ENCODE measurements around the gene HSF2.

DNA sequence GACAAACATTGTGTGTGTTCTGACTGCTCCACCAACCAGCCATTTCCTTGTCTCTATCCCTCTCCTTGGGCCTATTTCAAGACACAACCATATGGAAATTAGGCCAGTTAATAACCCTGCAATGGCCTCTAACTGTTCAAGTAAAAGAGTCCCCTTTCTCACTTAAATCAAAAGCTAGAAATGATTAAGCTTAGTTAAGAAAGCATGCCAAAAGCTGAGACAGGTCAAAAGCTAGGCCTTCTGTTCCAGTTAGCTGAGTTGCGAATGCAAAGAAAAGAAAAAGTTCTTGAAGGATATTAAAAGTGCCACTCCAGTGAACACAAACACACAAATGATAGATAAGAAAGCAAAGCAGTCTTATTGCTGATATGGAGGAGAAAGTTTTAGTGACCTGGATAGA is 49.6 kb downstream of the HSF2 start:
- TF ChIP-seq, protein P1, sequence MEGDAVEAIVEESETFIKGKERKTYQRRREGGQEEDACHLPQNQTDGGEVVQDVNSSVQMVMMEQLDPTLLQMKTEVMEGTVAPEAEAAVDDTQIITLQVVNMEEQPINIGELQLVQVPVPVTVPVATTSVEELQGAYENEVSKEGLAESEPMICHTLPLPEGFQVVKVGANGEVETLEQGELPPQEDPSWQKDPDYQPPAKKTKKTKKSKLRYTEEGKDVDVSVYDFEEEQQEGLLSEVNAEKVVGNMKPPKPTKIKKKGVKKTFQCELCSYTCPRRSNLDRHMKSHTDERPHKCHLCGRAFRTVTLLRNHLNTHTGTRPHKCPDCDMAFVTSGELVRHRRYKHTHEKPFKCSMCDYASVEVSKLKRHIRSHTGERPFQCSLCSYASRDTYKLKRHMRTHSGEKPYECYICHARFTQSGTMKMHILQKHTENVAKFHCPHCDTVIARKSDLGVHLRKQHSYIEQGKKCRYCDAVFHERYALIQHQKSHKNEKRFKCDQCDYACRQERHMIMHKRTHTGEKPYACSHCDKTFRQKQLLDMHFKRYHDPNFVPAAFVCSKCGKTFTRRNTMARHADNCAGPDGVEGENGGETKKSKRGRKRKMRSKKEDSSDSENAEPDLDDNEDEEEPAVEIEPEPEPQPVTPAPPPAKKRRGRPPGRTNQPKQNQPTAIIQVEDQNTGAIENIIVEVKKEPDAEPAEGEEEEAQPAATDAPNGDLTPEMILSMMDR (IDR thresholded peaks at IDR 0.05; ENCODE audit: low read length): no peak
- no peak for TF ChIP-seq EZH2 (IDR thresholded peaks at IDR 0.05; ENCODE audit: borderline replicate concordance, low read length)

Measured in OCI-LY1 (cell line).